ENCODE measurements around the gene GJD2. TPM values are rescaled to one million over a fixed set of nuclear protein-coding genes. Genes with fewer than 3 reads are reported as not detected.

GJD2 gene
- total and polyA plus RNA-seq, 2 of the 13 experiments (the other 11 are each of a cell fraction or from before 2014, with no cell fraction given), result not detected

Other genes with a start within 250 kb of the GJD2 start
- gene GOLGA8B, start 171.3 kb downstream of the GJD2 start, total RNA-seq (2016; rRNA removed; fragmentation: Illumina TruSeq; extraction: Trizol), result 6.0 and 38.8 TPM in 2 replicates
- 89.0 and 104 TPM in 2 replicates for gene GOLGA8B, start 171.3 kb downstream of the GJD2 start, polyA plus RNA-seq (2011; rRNA removed)
- not detected in 2 replicates for gene ACTC1, start 40.6 kb upstream of the GJD2 start, total RNA-seq (2016; rRNA removed; fragmentation: Illumina TruSeq; extraction: Trizol)
- not detected in 2 replicates for gene ACTC1, start 40.6 kb upstream of the GJD2 start, polyA plus RNA-seq (2011; rRNA removed)
- gene AQR, start 214.7 kb upstream of the GJD2 start, total RNA-seq (2016; rRNA removed; fragmentation: Illumina TruSeq; extraction: Trizol), result 31.3 and 46.0 TPM in 2 replicates
- gene AQR, start 214.7 kb upstream of the GJD2 start, polyA plus RNA-seq (2011; rRNA removed), result 13.8 and 18.7 TPM in 2 replicates
- gene ZNF770, start 233.3 kb upstream of the GJD2 start, total RNA-seq (2016; rRNA removed; fragmentation: Illumina TruSeq; extraction: Trizol), result 33.1 and 79.5 TPM in 2 replicates
- 13.0 and 15.5 TPM in 2 replicates for gene ZNF770, start 233.3 kb upstream of the GJD2 start, polyA plus RNA-seq (2011; rRNA removed)